HepG2 (cell line): Measurements from ENCODE around the gene NKD2. TPM values are rescaled to one million over a fixed set of nuclear protein-coding genes. Genes with fewer than 3 reads are reported as not detected.

Experiments
- ATAC-seq: fragments of 200-7000 bp; cut with Tn5 transposase; 3 replicates; pipeline ENCODE4 v1.9.1; 2020; ENCODE audit warnings: mild to moderate bottlenecking, moderate library complexity
- BruUV-seq: library from RNA; stranded (reverse); fragments of 400-500 nt; replicated peaks from 2 replicates; lab custom pipeline; 2021; lab: Mats Ljungman, UMichigan
- CTCF ChIA-PET: fragments of 300-600 bp; formaldehyde crosslinking; extraction: SDS; loops from one replicate; lab custom pipeline; 2021; ENCODE audit warnings: low total read pairs, inconsistent platforms, low intra/inter-chr PET ratio; lab: Yijun Ruan, JAX
- POLR2A ChIA-PET: fragments of 350-600 bp; sonication (Branson Sonifier 250); formaldehyde crosslinking; loops from one replicate; lab custom pipeline; 2020; ENCODE audit warnings: antibody characterized with exemption, inconsistent platforms; lab: Yijun Ruan, JAX
- DNase-seq: peaks from one replicate; pipeline ENCODE4 v3.0.0-alpha.2; 2015; ENCODE audit warnings: low spot score
- FAIRE-seq: peaks from 3 replicates; lab custom pipeline; 2011; peaks lifted over from hg19 to GRCh38; lab: Jason Lieb, UNC
- H2AFZ ChIP-seq: one replicate; pipeline ENCODE4 v1.6.1; 2011; ENCODE audit warnings: low read length, inconsistent platforms
- H3K27ac ChIP-seq: fragments of 300-600 bp; 3 replicates; pipeline ENCODE4 v1.8.0; 2011; ENCODE audit warnings: mixed run types, mild to moderate bottlenecking, mixed read lengths, low read length, inconsistent platforms; ENCODE audit not compliant: insufficient read depth; ENCODE audit errors: extremely low read length
- H3K27me3 ChIP-seq, 2 experiments: fragments of 200-600 bp in 1 of 2; 2 replicates in 1 of 2; 3 replicates in 1 of 2; pipeline versions ENCODE4 v1.6.0 to v1.8.0; 2011; ENCODE audit warnings: low read length in 2 of 2, mild to moderate bottlenecking in 2 of 2, moderate library complexity in 2 of 2, inconsistent platforms in 1 of 2; ENCODE audit not compliant: insufficient read depth in 2 of 2, control insufficient read depth in 1 of 2
- H3K36me3 ChIP-seq, 2 experiments: fragments of 200-600 bp in 1 of 2; replicated peaks in 1 of 2; 2 replicates in 1 of 2; 3 replicates in 1 of 2; pipeline versions ENCODE4 v1.5.1 to v1.8.0; 2011; ENCODE audit warnings: low read length in 2 of 2, inconsistent platforms in 1 of 2; ENCODE audit not compliant: insufficient read depth in 2 of 2, control insufficient read depth in 1 of 2
- H3K4me1 ChIP-seq: 2 replicates; pipeline ENCODE4 v1.5.1; 2012; ENCODE audit warnings: low read length, inconsistent platforms; ENCODE audit not compliant: insufficient read depth
- H3K4me2 ChIP-seq: 2 replicates; pipeline ENCODE4 v1.6.0; 2011; ENCODE audit warnings: low read depth, low read length, inconsistent platforms
- H3K4me3 ChIP-seq, 3 experiments: fragments of 200-600 bp in 1 of 3; sonication (generic), shearing (Covaris generic) in 1 of 3; replicated peaks in 1 of 3; 2 replicates each; pipeline ENCODE4 v1.5.1; 2011 to 2016; ENCODE audit warnings: low read length in 3 of 3, inconsistent platforms in 2 of 3, low read depth in 2 of 3, mild to moderate bottlenecking in 2 of 3, control low read depth in 1 of 3, mixed read lengths in 1 of 3; ENCODE audit not compliant: insufficient read depth in 1 of 3
- H3K79me2 ChIP-seq: one replicate; pipeline ENCODE4 v1.6.1; 2011; ENCODE audit warnings: low read length, inconsistent platforms; ENCODE audit not compliant: insufficient read depth
- H3K9ac ChIP-seq: 2 replicates; pipeline ENCODE4 v1.6.0; 2011; ENCODE audit warnings: mild to moderate bottlenecking, low read depth, low read length, inconsistent platforms; ENCODE audit not compliant: insufficient read depth
- H3K9me3 ChIP-seq: 2 replicates; pipeline ENCODE4 v1.5.1; 2012; ENCODE audit warnings: mild to moderate bottlenecking, low read length
- H4K20me1 ChIP-seq: 2 replicates; pipeline ENCODE4 v1.6.0; 2011; ENCODE audit warnings: inconsistent platforms, mild to moderate bottlenecking, low read length, moderate library complexity; ENCODE audit not compliant: insufficient read depth
- AKAP8 ChIP-seq: sonication (generic); formaldehyde crosslinking; IDR thresholded peaks from 2 replicates; pipeline ENCODE4 v1.5.1; 2020; ENCODE audit warnings: mild to moderate bottlenecking, missing genetic modification reagents
- HNRNPH1 ChIP-seq: fragments of 200-400 bp; formaldehyde crosslinking; optimal IDR thresholded peaks from 2 replicates; pipeline ENCODE3; 2017; ENCODE audit warnings: mild to moderate bottlenecking, low read depth, low read length
- ZNF878 ChIP-seq: sonication (generic); formaldehyde crosslinking; IDR thresholded peaks from 2 replicates; pipeline ENCODE4 v1.8.1; 2023; ENCODE audit warnings: mild to moderate bottlenecking, missing genetic modification reagents, moderate library complexity
- WGBS: methylation state at CpG from one replicate; pipeline ENCODE4 v1.1.6; 2017; ENCODE audit warnings: low lambda C conversion rate; 5-methylcytosine and 5-hydroxymethylcytosine counted together
- in situ Hi-C: cut with HindIII; loops from 2 replicates; pipeline ENCODE4 v1.10.0; 2017; ENCODE audit warnings: low pct_unique_long_range_greater_than_20kb; ENCODE audit not compliant: extremely low pct_ligation_motif_present
- intact Hi-C: fragments of 100-400 bp; cut with micrococcal nuclease; formaldehyde crosslinking; loops from one replicate; pipeline ENCODE4 v1.10.0; 2022; ENCODE audit not compliant: unreplicated experiment
- polyA plus RNA-seq, 8 experiments: library from polyadenylated mRNA; depleted of rRNA in 3 of 8; stranded (reverse) in 7 of 8; unstranded in 1 of 8; fragments of >200 nt; fragmentation: Illumina TruSeq in 4 of 8; extraction: Trizol in 4 of 8; gene quantifications; 2 replicates each; pipeline versions ENCODE4 v1.2.1 to v1.2.3, GENCODE V29; 2011 to 2016; ENCODE audit warnings: low read depth in 4 of 8, missing spikeins in 1 of 8, mixed read lengths in 1 of 8; ENCODE audit not compliant: insufficient read depth in 1 of 8
- total RNA-seq, 5 experiments: library from RNA; depleted of rRNA; stranded (reverse); fragments of >200 nt; fragmentation: Illumina TruSeq; extraction: Trizol; gene quantifications; 2 replicates each; pipeline ENCODE4 v1.2.3, GENCODE V29; 2016; ENCODE audit warnings: low read depth in 1 of 5

The NKD2 gene
- total and polyA plus RNA-seq, 2 of the 13 experiments (the other 11 are each of a cell fraction or from before 2014, with no cell fraction given), result 0.53 to 0.82 TPM

GRCh38 chr5:1032011-1032410, 23.4 kb downstream of the NKD2 start:
- no peak overlapping the region for H2AFZ ChIP-seq
- H3K27ac ChIP-seq, result no peak overlapping the region
- no peak for DNase-seq
- no peak overlapping the region for H3K4me2 ChIP-seq
- no TSS peak for BruUV-seq
- FAIRE-seq, result no peak
- CTCF ChIA-PET, result no interaction called here
- POLR2A ChIA-PET, result no interaction called here
- in situ Hi-C loops (no loop called here), intact Hi-C loops (no loop called here)
- H3K36me3 ChIP-seq, result no peaks in the 10 kb centered on the region
- H3K79me2 ChIP-seq, result no peaks in the 10 kb centered on the region
- TF ChIP-seq HNRNPH1 (no peak), ZNF878 (no peak)
- WGBS, result 62% methylated on average over 4 of the region's 16 CpGs
- H3K4me3 ChIP-seq, result no peak overlapping the region
- H3K9me3 ChIP-seq, result no peaks in the 10 kb centered on the region
- peaks cover 4% of the 10 kb centered on the region; the same call in 1 of the 2 replicates for H4K20me1 ChIP-seq
- H3K9ac ChIP-seq, result no peak overlapping the region
- no peaks in the 10 kb centered on the region for H3K4me1 ChIP-seq
- H3K27me3 ChIP-seq, result peaks cover 2 to 4% of the 10 kb centered on the region in 2 experiments; a peak in 2 of 5 replicates
- ATAC-seq, result no peak

- Histone ChIP-seq H3K9ac (no peak overlapping the region), H3K36me3 (no peaks in the 10 kb centered on the region), H3K27me3 (peaks cover 2 to 4% of the 10 kb centered on the region in 2 experiments; a peak in 2 of 5 replicates), H3K27ac (no peak overlapping the region), H3K79me2 (no peaks in the 10 kb centered on the region), H3K4me3 (no peak overlapping the region), H3K4me1 (no peaks in the 10 kb centered on the region), H3K4me2 (no peak overlapping the region), H3K9me3 (no peaks in the 10 kb centered on the region), H2AFZ (no peak overlapping the region), H4K20me1 (no peaks in the 10 kb centered on the region)
- ChIA-PET CTCF (no interaction called here), POLR2A (no interaction called here)
- intact Hi-C loops, result no loop called here
- FAIRE-seq (no peak), ATAC-seq (no peak), DNase-seq (no peak)
- WGBS, result 82% methylated on average over 2 of the region's 14 CpGs
- in situ Hi-C loops, result no loop called here
- BruUV-seq, result no TSS peak
- TF ChIP-seq AKAP8, result no peak
These were observed 24.0 kb downstream of the NKD2 start for GRCh38 chr5:1032551-1033027.
